Ishikawa (cell line): Measurements from ENCODE around the gene SMC1A.

Source experiments
- CEBPB ChIP-seq: IDR thresholded peaks from 2 replicates; pipeline ENCODE4 v1.6.1; 2012
- CREB1 ChIP-seq: IDR thresholded peaks from 2 replicates; pipeline ENCODE4 v1.6.1; 2012; ENCODE audit warnings: low read depth
- EGR1 ChIP-seq: IDR thresholded peaks from 2 replicates; pipeline ENCODE4 v1.6.1; 2012
- EP300 ChIP-seq: IDR thresholded peaks from 2 replicates; pipeline ENCODE4 v1.6.1; 2012; ENCODE audit warnings: borderline replicate concordance
- RAD21 ChIP-seq: IDR thresholded peaks from 2 replicates; pipeline ENCODE4 v1.6.1; 2012; ENCODE audit warnings: low read depth
- REST ChIP-seq: IDR thresholded peaks from 2 replicates; pipeline ENCODE4 v1.6.1; 2012; ENCODE audit warnings: low read depth, mild to moderate bottlenecking
- USF1 ChIP-seq: IDR thresholded peaks from 2 replicates; pipeline ENCODE4 v1.6.1; 2012
- YY1 ChIP-seq: IDR thresholded peaks from 2 replicates; pipeline ENCODE4 v1.6.1; 2012; ENCODE audit warnings: low read depth
- TF ChIP-seq, protein P1 (sequence below): IDR thresholded peaks from 2 replicates; pipeline ENCODE4 v1.6.1; 2012

- TF ChIP-seq, protein P1, sequence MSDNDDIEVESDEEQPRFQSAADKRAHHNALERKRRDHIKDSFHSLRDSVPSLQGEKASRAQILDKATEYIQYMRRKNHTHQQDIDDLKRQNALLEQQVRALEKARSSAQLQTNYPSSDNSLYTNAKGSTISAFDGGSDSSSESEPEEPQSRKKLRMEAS, result no peak
- no peak for TF ChIP-seq RAD21
- TF ChIP-seq EP300, result no peak
- no peak for TF ChIP-seq USF1
- no peak for TF ChIP-seq CEBPB
- TF ChIP-seq REST, result no peak
- no peak for TF ChIP-seq CREB1
- no peak for TF ChIP-seq YY1
- no peak for TF ChIP-seq EGR1
These were observed 17.6 kb upstream of the SMC1A start for GRCh38 chrX:53440101-53440500.
